Esophagus muscularis mucosa (tissue), 3 donors: ENCODE results near the gene KCNA3.

ENCODE experiments used
- POLR2A ChIP-seq: fragments of 450-650 bp; IDR thresholded peaks from one replicate; pipeline ENCODE4 v1.6.1; 2017; ENCODE audit warnings: antibody characterized with exemption, moderate library complexity, mild to moderate bottlenecking, low read depth
- POLR2AphosphoS5 ChIP-seq, 2 donors: sonication (generic); formaldehyde crosslinking; IDR thresholded peaks; one replicate each; pipeline ENCODE4 v1.6.1; 2017; ENCODE audit warnings: antibody characterized with exemption in 2 of 2
- TF ChIP-seq, protein P1 (sequence below), 3 experiments: fragments of 200-600 bp in 2 of 3; fragments of 450-650 bp in 1 of 3; sonication (generic) in 2 of 3; IDR thresholded peaks; one replicate each; pipeline ENCODE4 v1.5.1; 2017 to 2019; ENCODE audit warnings: antibody characterized with exemption in 3 of 3, mild to moderate bottlenecking in 2 of 3, moderate library complexity in 1 of 3

DNA sequence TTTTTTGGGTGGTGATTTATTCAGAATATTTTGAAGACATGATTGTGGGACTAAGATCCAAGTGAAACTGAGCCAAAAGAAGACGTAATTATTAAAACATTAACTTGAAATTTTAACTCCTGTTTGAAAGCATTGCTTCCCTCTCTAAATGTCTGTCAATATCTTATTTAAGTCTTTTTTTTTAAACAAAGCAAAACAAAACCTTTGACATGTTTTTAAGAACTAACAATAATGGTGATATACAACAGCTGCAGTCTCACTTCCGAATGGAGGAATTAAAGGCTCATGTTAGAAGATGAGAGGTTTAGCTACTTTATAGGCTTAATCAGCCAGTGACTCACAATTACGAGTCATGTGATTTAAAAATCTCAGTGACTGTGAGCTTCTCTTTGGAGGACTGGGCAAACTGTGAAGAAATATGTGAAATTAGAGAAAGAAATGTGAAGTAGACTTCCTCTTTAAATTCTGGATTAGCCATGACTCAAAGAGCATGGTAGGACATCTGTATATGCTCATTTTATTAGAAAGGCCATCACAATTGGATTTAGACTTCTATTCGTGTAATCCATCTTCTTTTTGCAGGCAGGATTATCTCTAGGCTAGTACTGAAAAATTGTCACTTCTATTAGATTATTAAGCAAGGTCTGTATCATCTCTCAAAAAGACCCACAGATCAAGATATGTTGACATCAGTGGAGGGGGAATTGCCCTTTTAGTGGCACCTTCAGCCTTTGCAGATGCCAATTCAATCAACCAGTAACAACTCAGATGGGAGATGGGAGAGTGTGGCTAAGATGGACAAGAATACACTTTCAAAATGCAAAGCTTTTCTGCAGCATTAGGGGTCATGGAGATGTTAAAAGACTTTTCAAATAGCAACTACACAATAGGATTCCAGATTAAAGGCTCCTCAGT, 28.7 kb downstream of the KCNA3 start:
- TF ChIP-seq, protein P1, sequence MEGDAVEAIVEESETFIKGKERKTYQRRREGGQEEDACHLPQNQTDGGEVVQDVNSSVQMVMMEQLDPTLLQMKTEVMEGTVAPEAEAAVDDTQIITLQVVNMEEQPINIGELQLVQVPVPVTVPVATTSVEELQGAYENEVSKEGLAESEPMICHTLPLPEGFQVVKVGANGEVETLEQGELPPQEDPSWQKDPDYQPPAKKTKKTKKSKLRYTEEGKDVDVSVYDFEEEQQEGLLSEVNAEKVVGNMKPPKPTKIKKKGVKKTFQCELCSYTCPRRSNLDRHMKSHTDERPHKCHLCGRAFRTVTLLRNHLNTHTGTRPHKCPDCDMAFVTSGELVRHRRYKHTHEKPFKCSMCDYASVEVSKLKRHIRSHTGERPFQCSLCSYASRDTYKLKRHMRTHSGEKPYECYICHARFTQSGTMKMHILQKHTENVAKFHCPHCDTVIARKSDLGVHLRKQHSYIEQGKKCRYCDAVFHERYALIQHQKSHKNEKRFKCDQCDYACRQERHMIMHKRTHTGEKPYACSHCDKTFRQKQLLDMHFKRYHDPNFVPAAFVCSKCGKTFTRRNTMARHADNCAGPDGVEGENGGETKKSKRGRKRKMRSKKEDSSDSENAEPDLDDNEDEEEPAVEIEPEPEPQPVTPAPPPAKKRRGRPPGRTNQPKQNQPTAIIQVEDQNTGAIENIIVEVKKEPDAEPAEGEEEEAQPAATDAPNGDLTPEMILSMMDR (IDR thresholded peaks at IDR 0.05): no peak
- TF ChIP-seq POLR2A: no peak
- TF ChIP-seq POLR2AphosphoS5 (IDR thresholded peaks at IDR 0.05): no peak
